ENCODE results near the gene SFXN3. TPM values are rescaled to one million over a fixed set of nuclear protein-coding genes. Genes with fewer than 3 reads are reported as not detected.
A peak's percentile ranks its signal among the peaks of the same experiment; 100 is the strongest.

SFXN3 gene
- total RNA-seq, 4 donors from 2014 or later: 35.8 to 56.8 (median 43.3) TPM

DNA sequence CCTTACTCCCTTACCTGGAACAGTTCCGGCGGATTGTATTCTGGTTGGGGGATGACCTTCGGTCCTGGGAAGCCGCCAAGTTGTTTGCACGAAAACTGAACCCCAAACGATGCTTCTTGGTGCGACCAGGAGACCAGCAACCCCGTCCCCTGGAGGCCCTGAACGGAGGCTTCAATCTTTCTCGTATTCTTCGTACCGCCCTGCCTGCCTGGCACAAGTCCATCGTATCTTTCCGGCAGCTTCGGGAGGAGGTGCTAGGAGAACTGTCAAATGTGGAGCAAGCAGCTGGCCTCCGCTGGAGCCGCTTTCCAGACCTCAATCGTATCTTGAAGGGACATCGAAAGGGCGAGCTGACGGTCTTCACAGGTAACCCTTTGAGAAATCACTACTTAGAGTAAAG, 41.9 kb upstream of the SFXN3 start:
- H3K9me3 ChIP-seq: no peaks in the 10 kb centered on the region
- 94 to 95% methylated on average over 21 of the region's 21 CpGs for WGBS, 2 donors
- TF ChIP-seq POLR2A (IDR thresholded peaks at IDR 0.05): no peak
- no peak for TF ChIP-seq CTCF (IDR thresholded peaks at IDR 0.05)
- no peak for DNase-seq
- H3K27ac ChIP-seq: no peak overlapping the region
- H3K4me1 ChIP-seq: peaks cover 18 to 26% of the 10 kb centered on the region in 2 donors
- intact Hi-C loops (cut with DNase I): no loop called here
- no peak overlapping the region for H3K4me3 ChIP-seq (replicated peaks in 1 of 3)
- H3K36me3 ChIP-seq: peaks cover 0 to 18% of the 10 kb centered on the region in 2 donors
- no peaks in the 10 kb centered on the region for H3K27me3 ChIP-seq

GRCh38 chr10:100993986-100994708, 36.9 kb upstream of the SFXN3 start:
- H3K27ac ChIP-seq: no peak overlapping the region
- H3K27me3 ChIP-seq: no peaks in the 10 kb centered on the region
- TF ChIP-seq CTCF (IDR thresholded peaks at IDR 0.05): peak; percentile 22 to 86 (median 60)
- TF ChIP-seq POLR2A (IDR thresholded peaks at IDR 0.05): no peak
- intact Hi-C loops (cut with DNase I): loop anchor here (2.0 kb wide), 1 partner anchor 19 kb away; no protein-coding TSS in a partner anchor
- H3K36me3 ChIP-seq: peaks cover 0 to 18% of the 10 kb centered on the region in 2 donors
- peak in 1 of 2 donors; percentile 33 for DNase-seq
- H3K4me3 ChIP-seq (replicated peaks in 1 of 3): no peak overlapping the region
- H3K9me3 ChIP-seq: no peaks in the 10 kb centered on the region
- 55 to 61% methylated on average over 9 to 10 of the region's 10 CpGs for WGBS, 2 donors
- H3K4me1 ChIP-seq: peaks cover 12 to 15% of the 10 kb centered on the region in 2 donors

- H3K36me3 ChIP-seq: peaks cover 0 to 18% of the 10 kb centered on the region in 2 donors
- no peak overlapping the region for H3K27ac ChIP-seq
- no peak for DNase-seq
- 56 to 62% methylated on average over 2 to 6 of the region's 6 CpGs for WGBS, 2 donors
- no peak for TF ChIP-seq POLR2A (IDR thresholded peaks at IDR 0.05)
- no peak for TF ChIP-seq CTCF (IDR thresholded peaks at IDR 0.05)
- intact Hi-C loops (cut with DNase I): loop anchor here (2.0 kb wide), 1 partner anchor 18 kb away; no protein-coding TSS in a partner anchor
- peaks cover 12 to 15% of the 10 kb centered on the region in 2 donors for H3K4me1 ChIP-seq
- no peaks in the 10 kb centered on the region for H3K27me3 ChIP-seq
- no peaks in the 10 kb centered on the region for H3K9me3 ChIP-seq
- H3K4me3 ChIP-seq (replicated peaks in 1 of 3): no peak overlapping the region
Measured at GRCh38 chr10:100995181-100995580, 35.9 kb upstream of the SFXN3 start.

DNA sequence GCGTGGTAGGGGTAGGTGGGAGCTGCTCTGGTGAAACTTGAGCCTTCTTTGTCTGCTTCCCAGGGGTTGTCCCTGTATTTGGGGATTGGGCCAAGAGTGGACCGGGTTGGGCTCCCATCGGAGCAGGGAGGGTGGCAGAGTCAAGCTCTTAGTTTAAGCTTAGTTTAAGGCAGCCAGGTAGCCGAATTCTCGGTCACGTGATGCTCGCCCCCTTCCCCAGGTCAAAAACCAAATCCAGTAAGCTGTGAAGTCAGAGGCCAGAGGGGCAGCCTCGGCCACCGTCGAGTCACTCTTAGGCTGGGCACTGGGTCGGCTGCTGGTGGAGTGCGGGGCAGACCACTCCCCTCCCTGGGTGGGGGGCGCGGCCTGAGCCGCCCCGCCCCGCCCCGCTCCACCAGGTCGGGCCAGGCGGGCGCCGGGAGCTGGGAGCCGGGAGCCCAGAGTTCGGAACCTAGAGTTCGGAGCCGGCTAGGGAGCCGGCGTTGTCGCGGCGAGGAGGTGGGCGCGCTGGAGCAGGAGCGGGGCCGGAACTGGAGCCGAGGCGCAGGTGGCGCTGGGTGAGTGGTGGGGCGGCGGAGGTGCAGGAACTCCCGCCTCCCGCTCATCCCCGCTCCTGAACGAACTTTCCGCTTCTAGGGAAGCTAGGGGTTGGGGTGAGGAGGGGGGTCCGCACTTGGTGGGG, 34.2 kb upstream of the SFXN3 start:
- peak; percentile 64 to 66 for DNase-seq
- no peaks in the 10 kb centered on the region for H3K9me3 ChIP-seq
- 3 to 7% methylated on average over 15 to 28 of the region's 46 CpGs for WGBS, 2 donors
- TF ChIP-seq CTCF (IDR thresholded peaks at IDR 0.05) (peak in 1 of 6 experiments; percentile 30), POLR2A (IDR thresholded peaks at IDR 0.05) (peak; percentile 20 to 76)
- peaks cover 28 to 29% of the 10 kb centered on the region in 2 donors for H3K4me1 ChIP-seq
- peak overlapping the region; percentile 99 to 100 (median 99) for H3K27ac ChIP-seq
- H3K4me3 ChIP-seq (replicated peaks in 1 of 3): peak overlapping the region; percentile 59 to 67 (median 62)
- no peaks in the 10 kb centered on the region for H3K27me3 ChIP-seq
- intact Hi-C loops (cut with DNase I): no loop called here
- H3K36me3 ChIP-seq: peaks cover 0 to 5% of the 10 kb centered on the region in 2 donors
